UCSD-AML1 (cell line): ENCODE data around the gene ANKAR.
"Not testable (repeated sequence)": the region's sequence is repeated elsewhere in the genome, so short reads cannot be mapped to it uniquely, and the experiment has no call there.

Experiments
- DNase-seq: peaks from one replicate; lab custom pipeline; 2025; ENCODE audit not compliant: unreplicated experiment; lab: John Stamatoyannopoulos, UW

Gene ANKAR

DNA sequence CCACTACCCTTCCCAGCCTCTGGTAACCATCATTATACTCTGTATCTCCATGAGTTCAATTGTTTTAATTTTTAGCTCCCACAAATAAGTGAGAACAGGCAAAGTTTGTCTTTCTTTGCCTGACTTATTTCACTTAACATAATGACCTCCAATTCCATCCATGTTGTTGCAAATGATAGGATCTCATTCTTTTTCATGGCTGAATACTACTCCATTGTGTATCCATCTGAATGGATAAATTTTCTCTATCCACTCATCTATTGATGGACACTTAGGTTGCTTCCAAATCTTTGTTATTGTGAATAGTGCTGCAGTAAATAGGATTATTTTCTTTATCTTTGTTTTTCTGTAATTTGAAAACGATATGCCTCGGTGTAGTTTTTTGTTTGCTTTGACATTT lies 26.2 kb downstream of the ANKAR start:
- DNase-seq = no peak

- DNase-seq = no peak
Observed at GRCh38 chr2:189702071-189702470, 27.6 kb downstream of the ANKAR start.

- DNase-seq = no peak
Observed at GRCh38 chr2:189709501-189710221, 35.2 kb downstream of the ANKAR start.

GRCh38 chr2:189717593-189717992 lies 43.1 kb downstream of the ANKAR start:
- not testable (repeated sequence) for DNase-seq

DNA sequence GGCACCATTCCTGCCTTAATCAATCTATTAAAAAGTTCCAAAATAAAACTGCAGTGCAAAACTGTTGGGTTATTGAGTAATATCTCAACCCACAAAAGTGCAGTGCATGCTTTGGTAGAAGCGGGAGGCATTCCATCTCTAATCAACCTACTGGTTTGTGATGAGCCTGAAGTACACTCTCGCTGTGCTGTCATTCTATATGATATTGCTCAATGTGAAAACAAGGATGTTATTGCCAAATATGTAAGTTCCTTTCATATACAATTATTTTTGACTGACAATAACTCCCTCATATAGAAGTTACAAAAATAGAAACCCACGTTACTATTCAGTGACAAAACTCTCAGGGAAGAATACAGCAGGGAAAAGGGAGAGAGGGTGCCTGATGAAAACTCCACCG lies 45.1 kb downstream of the ANKAR start:
- no peak for DNase-seq

- no peak for DNase-seq
Observed at GRCh38 chr2:189723192-189723591, 48.7 kb downstream of the ANKAR start.
